ENCODE measurements around the gene RERE.

GRCh38 chr1:8329858-8330257 lies 487.6 kb downstream of the RERE start:
- TF ChIP-seq CTCF (IDR thresholded peaks at IDR 0.05), result no peak
- TF ChIP-seq POLR2A (IDR thresholded peaks at IDR 0.05), result no peak
